K562 (cell line): ENCODE data around the gene KIF5A. TPM values are rescaled to one million over a fixed set of nuclear protein-coding genes. Genes with fewer than 3 reads are reported as not detected.

Source experiments
- ARID2 ChIP-seq: fragments of 450-650 bp; IDR thresholded peaks from 2 replicates; pipeline ENCODE4 v1.6.1; 2017; ENCODE audit warnings: antibody characterized with exemption, mild to moderate bottlenecking
- CCNT2 ChIP-seq: IDR thresholded peaks from 2 replicates; pipeline ENCODE4 v1.6.1; 2011; ENCODE audit warnings: borderline replicate concordance, low read depth, mild to moderate bottlenecking, moderate library complexity, mixed read lengths, low read length; ENCODE audit not compliant: insufficient read length; ENCODE audit errors: extremely low read depth
- CHD4 ChIP-seq: fragments of 200-600 bp; sonication (generic); IDR thresholded peaks from 3 replicates; pipeline ENCODE4 v1.6.1; 2012; ENCODE audit warnings: low read depth, mild to moderate bottlenecking, mixed read lengths, low read length, inconsistent platforms; ENCODE audit not compliant: insufficient read depth, insufficient replicate concordance, poor library complexity, severe bottlenecking
- ESRRB ChIP-seq: fragments of 250-450 bp; sonication (Bioruptor Pico); IDR thresholded peaks from 2 replicates; pipeline ENCODE4 v1.5.0; 2020; ENCODE audit warnings: mild to moderate bottlenecking, moderate library complexity, borderline replicate concordance
- HDGF ChIP-seq: fragments of 450-650 bp; IDR thresholded peaks from 2 replicates; pipeline ENCODE4 v1.6.1; 2016
- LCOR ChIP-seq: sonication (generic); formaldehyde crosslinking; IDR thresholded peaks from 2 replicates; pipeline ENCODE4 v1.8.0; 2022; ENCODE audit warnings: mild to moderate bottlenecking, missing genetic modification reagents
- NCOA1 ChIP-seq: fragments of 450-650 bp; IDR thresholded peaks from 2 replicates; pipeline ENCODE4 v1.6.1; 2016; ENCODE audit warnings: low read depth
- NFE2 ChIP-seq: IDR thresholded peaks from 2 replicates; pipeline ENCODE4 v1.6.1; 2014; ENCODE audit warnings: antibody characterized with exemption, low read depth
- PHF21A ChIP-seq: fragments of 450-650 bp; IDR thresholded peaks from 2 replicates; pipeline ENCODE4 v1.6.1; 2017; ENCODE audit warnings: low read depth, borderline replicate concordance
- POLR2AphosphoS2 ChIP-seq: IDR thresholded peaks from 2 replicates; pipeline ENCODE4 v1.6.1; 2012; ENCODE audit warnings: low read length, improper control_type of control experiment
- POU5F1 ChIP-seq: fragments of 150-350 bp; IDR thresholded peaks from 2 replicates; pipeline ENCODE4 v1.6.1; 2014; ENCODE audit warnings: borderline replicate concordance, low read length, low read depth, mild to moderate bottlenecking; ENCODE audit not compliant: partially characterized antibody
- PTTG1 ChIP-seq: fragments of 450-650 bp; IDR thresholded peaks from 2 replicates; pipeline ENCODE4 v1.6.1; 2016; ENCODE audit warnings: low read depth, mild to moderate bottlenecking, missing genetic modification characterization, missing compliant biosample characterization
- RBM39 ChIP-seq: fragments of 200-400 bp; formaldehyde crosslinking; optimal IDR thresholded peaks from 2 replicates; pipeline ENCODE3; 2018; ENCODE audit warnings: low read depth, low read length
- SPI1 ChIP-seq: IDR thresholded peaks from 2 replicates; pipeline ENCODE4 v1.6.1; 2011; ENCODE audit warnings: low read depth, low read length, control low read depth, borderline replicate concordance
- SRSF9 ChIP-seq: fragments of 200-400 bp; formaldehyde crosslinking; IDR thresholded peaks from 2 replicates; pipeline ENCODE4 v1.6.1; 2017; ENCODE audit warnings: low read depth, low read length, borderline replicate concordance
- STAT5A ChIP-seq: IDR thresholded peaks from 2 replicates; pipeline ENCODE4 v1.6.1; 2012; ENCODE audit warnings: low read length, inconsistent platforms, borderline replicate concordance
- TAF9B ChIP-seq: fragments of 450-650 bp; IDR thresholded peaks from 2 replicates; pipeline ENCODE4 v1.6.1; 2018; ENCODE audit warnings: mild to moderate bottlenecking; ENCODE audit not compliant: partially characterized antibody
- TEAD2 ChIP-seq: fragments of 450-650 bp; IDR thresholded peaks from 2 replicates; pipeline ENCODE4 v1.6.1; 2016; ENCODE audit warnings: missing genetic modification characterization, control low read depth, missing compliant biosample characterization
- WHSC1 ChIP-seq: IDR thresholded peaks from one replicate; pipeline ENCODE4 v1.6.1; 2012; ENCODE audit warnings: low read length, control low read depth, inconsistent platforms
- ZBTB7A ChIP-seq: IDR thresholded peaks from 2 replicates; pipeline ENCODE4 v1.6.1; 2011; ENCODE audit warnings: low read depth, mild to moderate bottlenecking, low read length, moderate library complexity, borderline replicate concordance; ENCODE audit not compliant: control insufficient read depth
- ZFP1 ChIP-seq: fragments of 450-650 bp; formaldehyde crosslinking; IDR thresholded peaks from 2 replicates; pipeline ENCODE4 v1.4.0; 2020; ENCODE audit warnings: mild to moderate bottlenecking, mixed read lengths
- ZNF239 ChIP-seq: fragments of 250-450 bp; sonication (Bioruptor Pico); IDR thresholded peaks from 2 replicates; pipeline ENCODE4 v1.4.0; 2020; ENCODE audit warnings: mild to moderate bottlenecking
- ZNF311 ChIP-seq: fragments of 250-450 bp; sonication (Bioruptor Pico); IDR thresholded peaks from 2 replicates; pipeline ENCODE4 v1.4.0; 2020; ENCODE audit warnings: mild to moderate bottlenecking, moderate library complexity
- ZNF354B ChIP-seq: fragments of 250-450 bp; sonication (Bioruptor Pico); IDR thresholded peaks from 2 replicates; pipeline ENCODE4 v1.4.0; 2020
- ZNF41 ChIP-seq: fragments of 250-450 bp; sonication (Bioruptor Pico); conservative IDR thresholded peaks from 2 replicates; pipeline ENCODE4 v1.4.0; 2020; ENCODE audit warnings: mild to moderate bottlenecking
- ZNF507 ChIP-seq: conservative IDR thresholded peaks from 2 replicates; pipeline ENCODE4 v1.6.1; 2017; ENCODE audit warnings: missing genetic modification characterization, missing compliant biosample characterization
- ZNF766 ChIP-seq: fragments of 200-800 bp; sonication (Bioruptor generic); conservative IDR thresholded peaks from 2 replicates; pipeline ENCODE4 v1.6.1; 2016; ENCODE audit warnings: missing genetic modification characterization, missing compliant biosample characterization
- ZSCAN29 ChIP-seq: fragments of 450-650 bp; IDR thresholded peaks from 2 replicates; pipeline ENCODE4 v1.6.1; 2017
- polyA plus RNA-seq, 8 experiments: library from polyadenylated mRNA; depleted of rRNA in 4 of 8; stranded (reverse) in 5 of 8; unstranded in 3 of 8; fragments of >200 nt; fragmentation: Nextera tagmentation in 2 of 8; fragmentation: Illumina TruSeq in 1 of 8; extraction: Ambion mirVana in 2 of 8; extraction: Trizol in 1 of 8; gene quantifications; 2 replicates each; pipeline versions ENCODE4 v1.2.1 to v1.2.3, GENCODE V29; 2011 to 2014; ENCODE audit warnings: inconsistent platforms in 1 of 8, missing spikeins in 1 of 8
- total RNA-seq, 7 experiments: library from RNA; depleted of rRNA in 6 of 7; stranded (reverse); fragments of >200 nt in 6 of 7; fragmentation: Illumina TruSeq in 2 of 7; extraction: Trizol in 2 of 7; gene quantifications; 2 replicates each; pipeline versions ENCODE4 v1.2.1 to v1.2.3, GENCODE V29; 2011 to 2021; ENCODE audit warnings: low replicate concordance in 1 of 7
- TF ChIP-seq, protein P1 (sequence below): sonication (generic); formaldehyde crosslinking; IDR thresholded peaks from 2 replicates; pipeline ENCODE4 v1.8.1; 2023; ENCODE audit warnings: mild to moderate bottlenecking, missing genetic modification reagents

Gene KIF5A
- total and polyA plus RNA-seq, 9 of the 15 experiments (the other 6 are each of a cell fraction or from before 2014, with no cell fraction given): 3.4 to 17.7 (median 8.0) TPM

DNA sequence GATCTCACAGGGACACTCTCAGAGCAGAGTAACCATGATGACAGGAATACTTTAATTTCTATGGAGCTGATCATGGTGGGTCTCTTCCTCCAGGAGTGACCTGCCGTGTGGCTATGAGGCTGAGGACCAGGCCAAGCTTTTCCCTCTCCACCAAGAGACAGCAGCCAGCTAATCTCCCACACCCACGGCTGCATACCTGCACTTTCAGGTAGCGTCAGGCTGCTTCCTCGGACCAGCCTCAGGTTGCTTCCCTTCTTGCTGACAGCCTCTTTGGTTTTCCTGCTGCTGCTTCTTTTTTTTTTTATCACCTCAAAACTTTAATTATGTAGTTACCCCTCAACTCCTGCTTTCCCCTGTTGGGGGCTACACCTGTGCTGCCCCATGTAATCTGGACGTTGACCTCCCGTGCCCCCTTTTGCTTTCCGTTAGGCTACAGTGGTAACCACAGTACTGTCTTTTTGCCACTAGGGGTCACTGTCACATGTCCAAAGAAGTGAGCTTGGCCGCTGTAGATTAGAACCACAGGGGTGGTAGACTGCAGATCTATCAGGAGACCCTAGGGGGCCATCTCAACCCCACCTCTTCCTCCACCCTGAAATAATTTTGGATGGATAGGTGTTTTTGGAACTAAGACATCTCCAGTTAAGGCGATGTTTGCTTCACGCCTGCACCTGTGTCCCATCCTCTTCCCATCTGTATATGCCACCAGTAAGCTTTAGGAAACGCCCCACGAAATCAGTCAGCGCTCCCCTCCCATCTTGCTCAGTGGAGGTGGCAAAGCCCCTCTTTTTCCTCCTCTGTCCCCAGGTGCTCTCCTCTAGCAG is 33.4 kb downstream of the KIF5A start (continued):
- peak; percentile 51; the same call in 1 of the 2 replicates for TF ChIP-seq ARID2
- TF ChIP-seq SRSF9: no peak
- no peak for TF ChIP-seq CCNT2
- no peak for TF ChIP-seq ESRRB (CRISPR knock-in tag)
- no peak for TF ChIP-seq ZFP1 (CRISPR knock-in tag)
- TF ChIP-seq ZNF507 (tag): no peak
- peak; percentile 78 for TF ChIP-seq ZBTB7A
- TF ChIP-seq RBM39: no peak
- no peak for TF ChIP-seq ZNF354B (CRISPR knock-in tag)
- TF ChIP-seq ZNF766: 0 out of 2 replicates have a peak, but pooled peaks have one; percentile 40
- no peak for TF ChIP-seq STAT5A
- TF ChIP-seq SPI1: no peak
- no peak for TF ChIP-seq ZNF41 (CRISPR knock-in tag)
- no peak for TF ChIP-seq ZNF311 (CRISPR knock-in tag)
- no peak for TF ChIP-seq ZSCAN29
- TF ChIP-seq LCOR (CRISPR knock-in tag): no peak
- 0 out of 2 replicates have a peak, but pooled peaks have one; percentile 24 for TF ChIP-seq NCOA1
- no peak for TF ChIP-seq PTTG1 (tag)
- TF ChIP-seq NFE2: no peak
- TF ChIP-seq WHSC1: no peak
- TF ChIP-seq CHD4: no peak
- TF ChIP-seq, protein P1, sequence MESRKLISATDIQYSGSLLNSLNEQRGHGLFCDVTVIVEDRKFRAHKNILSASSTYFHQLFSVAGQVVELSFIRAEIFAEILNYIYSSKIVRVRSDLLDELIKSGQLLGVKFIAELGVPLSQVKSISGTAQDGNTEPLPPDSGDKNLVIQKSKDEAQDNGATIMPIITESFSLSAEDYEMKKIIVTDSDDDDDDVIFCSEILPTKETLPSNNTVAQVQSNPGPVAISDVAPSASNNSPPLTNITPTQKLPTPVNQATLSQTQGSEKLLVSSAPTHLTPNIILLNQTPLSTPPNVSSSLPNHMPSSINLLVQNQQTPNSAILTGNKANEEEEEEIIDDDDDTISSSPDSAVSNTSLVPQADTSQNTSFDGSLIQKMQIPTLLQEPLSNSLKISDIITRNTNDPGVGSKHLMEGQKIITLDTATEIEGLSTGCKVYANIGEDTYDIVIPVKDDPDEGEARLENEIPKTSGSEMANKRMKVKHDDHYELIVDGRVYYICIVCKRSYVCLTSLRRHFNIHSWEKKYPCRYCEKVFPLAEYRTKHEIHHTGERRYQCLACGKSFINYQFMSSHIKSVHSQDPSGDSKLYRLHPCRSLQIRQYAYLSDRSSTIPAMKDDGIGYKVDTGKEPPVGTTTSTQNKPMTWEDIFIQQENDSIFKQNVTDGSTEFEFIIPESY (CRISPR knock-in tag): 0 out of 2 replicates have a peak, but pooled peaks have one; percentile 32
- no peak for TF ChIP-seq TAF9B
- 0 out of 2 replicates have a peak, but pooled peaks have one; percentile 57 for TF ChIP-seq HDGF
- TF ChIP-seq POU5F1: no peak
- no peak for TF ChIP-seq ZNF239 (CRISPR knock-in tag)
- TF ChIP-seq PHF21A: peak; percentile 88; the same call in 1 of the 2 replicates
- no peak for TF ChIP-seq TEAD2 (tag)
- no peak for TF ChIP-seq POLR2AphosphoS2
